ENCODE data around the gene ST3GAL4. TPM values are rescaled to one million over a fixed set of nuclear protein-coding genes. Genes with fewer than 3 reads are reported as not detected.

Gene ST3GAL4
- total RNA-seq, 1 donor from 2014 or later, result 0.71 TPM

DNA sequence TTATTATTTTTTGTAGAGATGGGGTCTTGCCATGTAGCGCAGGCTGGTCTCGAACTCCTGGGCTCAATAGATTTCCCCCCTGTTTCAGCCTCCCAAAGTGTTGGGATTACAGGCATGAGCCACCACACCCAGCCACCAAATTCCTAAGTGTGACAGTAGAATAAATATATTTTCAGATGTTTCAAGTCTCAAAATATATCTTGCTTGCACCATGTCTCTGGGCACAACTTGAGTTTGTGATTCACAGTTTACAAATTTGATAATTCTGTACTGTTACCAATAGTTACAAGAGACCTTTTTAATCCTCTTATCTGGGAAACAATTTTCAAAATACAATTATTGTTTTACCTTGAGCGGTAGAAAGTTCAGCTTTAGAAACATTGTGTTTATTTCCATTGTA, 32.5 kb upstream of the ST3GAL4 start:
- H3K4me1 Mint-ChIP-seq, result peaks cover 10% of the 10 kb centered on the region
- POLR2A ChIA-PET, result no interaction called here
- TF ChIP-seq, protein P1, sequence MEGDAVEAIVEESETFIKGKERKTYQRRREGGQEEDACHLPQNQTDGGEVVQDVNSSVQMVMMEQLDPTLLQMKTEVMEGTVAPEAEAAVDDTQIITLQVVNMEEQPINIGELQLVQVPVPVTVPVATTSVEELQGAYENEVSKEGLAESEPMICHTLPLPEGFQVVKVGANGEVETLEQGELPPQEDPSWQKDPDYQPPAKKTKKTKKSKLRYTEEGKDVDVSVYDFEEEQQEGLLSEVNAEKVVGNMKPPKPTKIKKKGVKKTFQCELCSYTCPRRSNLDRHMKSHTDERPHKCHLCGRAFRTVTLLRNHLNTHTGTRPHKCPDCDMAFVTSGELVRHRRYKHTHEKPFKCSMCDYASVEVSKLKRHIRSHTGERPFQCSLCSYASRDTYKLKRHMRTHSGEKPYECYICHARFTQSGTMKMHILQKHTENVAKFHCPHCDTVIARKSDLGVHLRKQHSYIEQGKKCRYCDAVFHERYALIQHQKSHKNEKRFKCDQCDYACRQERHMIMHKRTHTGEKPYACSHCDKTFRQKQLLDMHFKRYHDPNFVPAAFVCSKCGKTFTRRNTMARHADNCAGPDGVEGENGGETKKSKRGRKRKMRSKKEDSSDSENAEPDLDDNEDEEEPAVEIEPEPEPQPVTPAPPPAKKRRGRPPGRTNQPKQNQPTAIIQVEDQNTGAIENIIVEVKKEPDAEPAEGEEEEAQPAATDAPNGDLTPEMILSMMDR (IDR thresholded peaks at IDR 0.05), result no peak
- H3K27me3 Mint-ChIP-seq, result no peaks in the 10 kb centered on the region
- H3K27ac Mint-ChIP-seq, result no peak overlapping the region
- CTCF ChIA-PET, result no interaction called here
- intact Hi-C loops (cut with micrococcal nuclease), result no loop called here
- DNase-seq (no peak), ATAC-seq (ENCODE audit: low read depth) (no peak)
- H3K4me3 Mint-ChIP-seq, result no peak overlapping the region
- no peaks in the 10 kb centered on the region for H3K9me3 Mint-ChIP-seq
- H3K36me3 Mint-ChIP-seq (ENCODE audit: low read depth), result peaks cover 47% of the 10 kb centered on the region

DNA sequence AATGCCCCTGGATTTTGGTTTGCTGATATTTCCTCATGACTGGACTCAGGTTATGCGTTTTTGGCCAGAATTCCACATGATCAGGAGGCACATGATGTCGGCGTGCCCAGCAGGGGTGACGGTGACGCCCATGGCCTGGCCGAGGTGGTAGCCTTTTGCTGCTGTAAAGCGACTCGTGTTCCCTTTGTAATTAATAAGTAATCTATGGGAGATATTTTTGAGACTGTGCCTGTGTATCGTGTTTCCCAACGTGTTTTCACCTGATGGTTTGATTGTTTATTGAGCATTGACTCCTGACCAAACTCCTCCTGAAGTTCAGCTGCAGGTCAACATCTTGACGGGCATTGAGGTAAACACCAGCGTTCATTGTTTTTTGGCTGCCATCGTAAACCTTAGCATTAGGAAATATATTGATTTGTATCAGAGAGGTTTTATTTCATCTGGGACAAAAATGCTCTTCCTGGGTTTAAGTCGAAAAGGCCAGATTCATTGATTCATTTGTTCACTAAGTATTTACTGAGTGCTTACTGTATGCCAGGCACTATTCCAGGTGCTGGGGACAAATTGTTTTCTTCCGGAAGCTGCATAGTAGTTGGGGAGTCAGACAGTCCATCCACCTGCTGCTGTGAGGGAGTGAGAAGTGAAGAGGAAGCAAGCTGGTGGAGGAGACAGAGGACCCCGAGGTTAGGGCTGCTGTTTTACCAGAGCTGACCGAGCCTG, 28.0 kb upstream of the ST3GAL4 start:
- H3K4me3 Mint-ChIP-seq, result no peak overlapping the region
- H3K27ac Mint-ChIP-seq, result no peak overlapping the region
- no peaks in the 10 kb centered on the region for H3K9me3 Mint-ChIP-seq
- intact Hi-C loops (cut with micrococcal nuclease), result no loop called here
- TF ChIP-seq, protein P1 (IDR thresholded peaks at IDR 0.05), result no peak
- DNase-seq (no peak), ATAC-seq (ENCODE audit: low read depth) (no peak)
- H3K4me1 Mint-ChIP-seq, result no peaks in the 10 kb centered on the region
- H3K27me3 Mint-ChIP-seq, result no peaks in the 10 kb centered on the region
- peaks cover 63% of the 10 kb centered on the region for H3K36me3 Mint-ChIP-seq (ENCODE audit: low read depth)
- ChIA-PET POLR2A (no interaction called here), CTCF (no interaction called here)

DNA sequence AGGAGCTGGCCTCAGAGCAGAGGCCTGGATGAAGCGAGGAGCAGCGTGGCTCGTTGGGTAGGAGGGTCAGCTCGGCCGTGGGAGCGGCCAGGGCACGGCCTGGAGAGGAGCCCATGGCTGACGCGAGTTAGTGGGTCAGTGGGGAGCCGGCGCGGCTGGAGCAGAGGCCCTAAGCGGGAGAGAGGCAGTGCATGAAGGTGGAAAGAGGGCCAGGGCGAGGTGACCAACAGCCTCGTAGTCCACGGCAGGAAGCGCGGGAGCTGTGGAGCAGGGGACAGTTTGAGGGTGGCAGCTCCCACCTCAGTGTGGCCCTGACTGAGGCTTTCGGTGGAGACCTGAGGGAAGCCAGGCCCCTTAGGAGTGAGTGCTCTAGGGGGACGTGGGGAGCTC, 27.5 kb upstream of the ST3GAL4 start:
- intact Hi-C loops (cut with micrococcal nuclease), result no loop called here
- DNase-seq, result no peak
- POLR2A ChIA-PET, result no interaction called here
- Mint-ChIP-seq H3K27me3 (no peaks in the 10 kb centered on the region), H3K27ac (no peak overlapping the region), H3K4me3 (no peak overlapping the region), H3K9me3 (no peaks in the 10 kb centered on the region), H3K4me1 (no peaks in the 10 kb centered on the region), H3K36me3 (ENCODE audit: low read depth) (peaks cover 63% of the 10 kb centered on the region)
- no peak for ATAC-seq (ENCODE audit: low read depth)
- CTCF ChIA-PET, result no interaction called here
- TF ChIP-seq, protein P1 (IDR thresholded peaks at IDR 0.05), result no peak

DNA sequence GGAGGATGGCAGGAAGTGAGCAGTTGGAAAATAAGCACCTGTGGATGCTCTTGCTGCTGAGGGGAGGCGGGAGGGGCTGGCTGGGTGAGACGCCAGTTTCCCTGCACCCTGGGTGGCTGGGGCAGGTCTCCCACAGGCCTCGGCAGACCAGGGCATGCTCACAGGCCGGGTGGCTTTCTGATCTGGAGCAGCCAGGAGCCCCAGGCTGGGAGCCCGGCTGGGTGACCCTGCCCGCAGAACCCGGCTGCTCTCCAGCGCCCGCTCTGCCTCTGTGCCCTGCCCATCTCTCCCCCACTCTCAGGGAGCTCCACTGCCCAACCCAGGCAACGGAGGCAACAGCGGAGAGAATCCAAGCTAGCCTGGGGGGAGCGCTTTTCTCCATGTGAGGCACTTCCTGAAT, 27.0 kb upstream of the ST3GAL4 start:
- Mint-ChIP-seq H3K9me3 (no peaks in the 10 kb centered on the region), H3K36me3 (ENCODE audit: low read depth) (peaks cover 66% of the 10 kb centered on the region), H3K4me1 (no peaks in the 10 kb centered on the region), H3K27me3 (no peaks in the 10 kb centered on the region), H3K27ac (no peak overlapping the region), H3K4me3 (no peak overlapping the region)
- ATAC-seq (ENCODE audit: low read depth) (no peak), DNase-seq (no peak)
- ChIA-PET CTCF (no interaction called here), POLR2A (no interaction called here)
- intact Hi-C loops (cut with micrococcal nuclease), result no loop called here
- TF ChIP-seq, protein P1 (IDR thresholded peaks at IDR 0.05), result no peak

DNA sequence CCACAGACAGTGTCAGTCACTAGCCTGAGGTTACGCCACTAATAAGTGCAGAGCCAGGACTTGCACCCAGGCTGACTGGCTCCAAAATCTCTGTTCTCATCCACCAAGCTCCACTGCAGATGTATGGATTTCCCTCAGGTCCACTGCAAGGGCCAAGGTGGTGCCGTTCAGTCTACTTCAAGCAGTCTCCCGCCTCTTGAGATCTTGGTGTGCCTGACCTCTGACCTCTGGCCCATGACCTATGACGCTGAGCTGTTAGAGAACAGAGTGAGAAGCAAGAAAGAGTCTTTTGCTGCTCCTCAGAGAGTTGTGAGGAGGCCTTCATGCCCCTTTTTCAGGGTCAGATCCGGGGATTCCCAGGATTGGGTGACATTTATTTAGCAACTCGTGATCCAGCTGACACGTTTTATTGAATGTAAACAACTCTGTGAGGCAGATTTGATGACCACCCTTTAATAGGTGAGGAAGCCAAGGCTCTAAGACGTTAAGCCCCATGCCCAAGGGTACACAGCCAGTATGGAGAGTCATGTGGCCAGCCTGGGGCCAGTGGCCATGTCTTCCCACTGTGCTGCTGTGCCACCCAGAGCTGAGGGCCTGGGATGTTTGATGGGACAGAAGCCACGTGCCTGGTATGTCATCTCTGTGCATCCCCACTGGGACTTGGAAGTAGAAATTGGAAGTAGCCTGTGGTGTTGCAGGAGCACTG, 26.4 kb upstream of the ST3GAL4 start:
- ChIA-PET POLR2A (interaction anchor here (1.2 kb wide), 1 partner anchor 60 kb away, joined by 3 read pairs; the partner anchor contains the start of gene FOXRED1), CTCF (interaction anchor here (1.6 kb wide), 1 partner anchor 18 kb away, joined by 4 read pairs; no protein-coding TSS in a partner anchor)
- H3K4me3 Mint-ChIP-seq, result no peak overlapping the region
- TF ChIP-seq, protein P1 (IDR thresholded peaks at IDR 0.05), result no peak
- intact Hi-C loops (cut with micrococcal nuclease), result no loop called here
- H3K9me3 Mint-ChIP-seq, result no peaks in the 10 kb centered on the region
- H3K27me3 Mint-ChIP-seq, result no peaks in the 10 kb centered on the region
- peaks cover 69% of the 10 kb centered on the region for H3K36me3 Mint-ChIP-seq (ENCODE audit: low read depth)
- ATAC-seq (ENCODE audit: low read depth), result no peak
- no peak for DNase-seq
- H3K4me1 Mint-ChIP-seq, result no peaks in the 10 kb centered on the region
- H3K27ac Mint-ChIP-seq, result no peak overlapping the region

Measured in activated B cell treated with CpG ODN at 0.5 μM for 24 hours (primary cell).